SHP77 treated with DMSO at 0.1 percent for 48 hours (cell line): ENCODE results near the gene CMSS1.

Experiments used
- DNase-seq: peaks from one replicate; lab custom pipeline; 2025; lab: John Stamatoyannopoulos, UW

CMSS1 gene

GRCh38 chr3:99875581-99875928, 57.9 kb downstream of the CMSS1 start:
- no peak for DNase-seq

DNA sequence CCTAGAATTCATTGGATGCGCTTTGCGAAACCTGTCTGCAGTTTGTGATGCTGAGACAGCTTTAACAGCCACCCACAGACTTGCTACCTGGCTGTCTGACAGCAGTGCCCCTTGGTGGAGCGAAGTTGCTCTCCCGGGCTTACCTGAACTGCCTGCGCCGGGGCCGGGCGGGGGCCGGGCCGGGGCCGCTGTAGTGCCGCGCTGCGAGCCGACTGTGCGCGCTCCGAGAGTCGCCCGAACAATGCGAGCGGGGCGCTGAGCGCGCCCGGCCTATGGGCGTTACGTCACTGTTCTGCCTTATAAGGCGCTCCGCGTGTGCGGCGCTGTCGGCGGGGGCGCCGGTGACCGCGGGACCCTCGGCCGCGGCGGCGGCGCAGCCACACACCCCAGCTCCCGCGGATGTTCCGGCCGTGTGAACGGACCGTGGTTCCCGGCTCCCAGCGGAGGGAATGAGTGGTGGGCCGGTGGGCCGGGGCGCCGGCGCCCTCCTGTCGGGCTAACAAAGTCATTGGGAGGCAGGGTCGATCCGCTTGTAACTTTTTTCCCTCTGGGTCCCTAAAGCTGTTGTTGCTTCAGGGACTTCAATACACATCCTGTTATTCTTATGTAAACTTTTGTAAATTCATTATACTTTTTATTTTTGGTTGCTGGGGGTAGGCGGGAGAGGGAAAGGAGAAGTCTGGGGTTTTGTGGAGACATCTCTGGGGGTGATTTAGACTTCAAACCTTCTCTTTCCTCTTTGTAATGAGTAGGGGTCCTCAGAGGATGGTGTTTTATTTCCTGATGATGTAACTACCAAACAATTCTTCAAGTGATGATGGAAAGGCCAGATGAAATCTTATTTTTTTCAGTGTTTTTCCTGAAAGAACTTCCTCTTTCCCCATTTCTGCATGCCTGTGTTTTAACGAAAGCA, 58.5 kb downstream of the CMSS1 start:
- no peak for DNase-seq

DNA sequence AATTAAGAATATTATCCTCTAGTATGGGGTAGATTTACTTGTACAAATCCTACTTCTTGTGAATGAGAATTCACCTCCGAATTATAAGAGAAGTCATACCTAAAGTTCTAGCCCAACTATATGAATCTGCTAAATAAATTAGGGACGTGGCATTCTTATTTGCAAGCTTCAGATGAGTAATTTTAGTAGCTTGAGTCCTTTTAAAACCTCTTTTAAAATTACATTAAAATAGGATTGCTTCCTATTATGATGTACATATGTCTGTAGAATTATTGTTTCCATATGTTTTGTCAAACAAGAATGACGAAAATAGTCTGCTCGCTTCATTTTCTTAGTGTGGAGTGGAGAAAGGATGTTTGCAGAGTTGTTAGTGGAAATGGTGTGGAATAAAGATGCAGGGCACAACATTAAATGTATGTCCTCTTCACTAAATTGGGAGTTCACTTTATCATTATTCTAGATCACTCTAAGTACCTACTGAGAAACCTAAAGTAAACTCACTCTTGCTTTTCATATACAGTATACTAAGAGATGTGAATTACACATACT, 59.4 kb downstream of the CMSS1 start:
- DNase-seq, result no peak

- no peak for DNase-seq
These were observed 60.3 kb downstream of the CMSS1 start for GRCh38 chr3:99878005-99878404.

DNA sequence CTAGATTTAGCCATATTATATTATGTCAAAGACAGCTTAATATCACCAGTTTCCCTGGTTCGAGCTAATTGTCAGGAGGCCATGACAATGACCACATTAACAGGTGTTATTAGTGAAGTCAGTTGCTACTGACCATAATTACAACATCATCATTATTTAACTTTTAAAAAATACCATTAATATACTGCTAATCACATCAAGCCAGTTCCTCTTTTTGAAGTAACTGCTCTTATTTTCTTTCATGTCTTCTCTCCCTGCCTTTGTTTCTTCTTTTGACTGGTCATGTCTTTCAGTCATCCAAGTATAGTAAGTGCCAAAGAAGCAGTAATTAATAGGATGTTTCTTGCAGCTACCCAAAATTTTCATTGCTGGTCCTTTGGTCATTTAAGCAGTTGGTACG, 61.6 kb downstream of the CMSS1 start:
- no peak for DNase-seq

- no peak for DNase-seq
These were observed 63.5 kb downstream of the CMSS1 start for GRCh38 chr3:99881121-99881524.

- DNase-seq, result no peak
These were observed 64.9 kb downstream of the CMSS1 start for GRCh38 chr3:99882436-99883137.

GRCh38 chr3:99883138-99883461, 65.4 kb downstream of the CMSS1 start:
- no peak for DNase-seq

DNA sequence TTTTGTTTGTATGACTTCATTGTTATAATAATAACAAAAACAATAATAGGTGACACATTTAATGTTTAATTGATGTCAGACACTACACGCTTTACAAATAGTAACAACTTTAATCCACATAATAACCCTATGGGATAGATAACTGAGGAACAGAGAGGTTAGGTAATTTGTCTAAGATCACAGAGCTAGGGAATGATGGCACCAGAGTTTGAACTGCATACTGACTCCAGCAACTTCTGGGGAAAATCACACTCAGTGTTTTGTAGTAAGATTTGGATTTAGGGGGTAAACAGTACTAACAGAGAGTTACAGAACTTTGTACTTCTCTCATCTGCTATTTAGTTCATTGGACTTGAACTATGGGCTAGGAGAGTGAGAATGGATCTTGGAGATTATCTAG, 66.0 kb downstream of the CMSS1 start:
- DNase-seq, result no peak

DNA sequence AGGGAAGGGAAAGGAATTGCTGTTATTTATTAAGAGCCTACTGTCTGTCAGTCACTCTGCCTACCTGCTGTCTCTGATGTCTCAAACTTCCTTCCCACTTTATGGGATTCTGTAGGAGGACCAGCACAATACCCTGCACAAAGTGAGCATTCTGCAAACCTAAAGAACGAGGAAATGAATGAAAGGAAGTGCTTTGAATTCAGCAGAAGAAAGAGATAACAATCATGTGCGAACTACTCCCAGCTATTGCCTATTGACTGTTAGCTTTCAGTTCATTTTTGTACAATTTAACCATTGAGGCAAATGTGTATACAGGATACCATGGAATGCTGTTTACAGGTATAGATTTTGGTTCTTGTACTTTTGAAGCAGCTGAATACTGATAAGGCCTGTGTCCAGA, 66.8 kb downstream of the CMSS1 start:
- no peak for DNase-seq

GRCh38 chr3:99885085-99885484, 67.4 kb downstream of the CMSS1 start:
- no peak for DNase-seq

- no peak for DNase-seq
These were observed 68.2 kb downstream of the CMSS1 start for GRCh38 chr3:99885851-99886250.

DNA sequence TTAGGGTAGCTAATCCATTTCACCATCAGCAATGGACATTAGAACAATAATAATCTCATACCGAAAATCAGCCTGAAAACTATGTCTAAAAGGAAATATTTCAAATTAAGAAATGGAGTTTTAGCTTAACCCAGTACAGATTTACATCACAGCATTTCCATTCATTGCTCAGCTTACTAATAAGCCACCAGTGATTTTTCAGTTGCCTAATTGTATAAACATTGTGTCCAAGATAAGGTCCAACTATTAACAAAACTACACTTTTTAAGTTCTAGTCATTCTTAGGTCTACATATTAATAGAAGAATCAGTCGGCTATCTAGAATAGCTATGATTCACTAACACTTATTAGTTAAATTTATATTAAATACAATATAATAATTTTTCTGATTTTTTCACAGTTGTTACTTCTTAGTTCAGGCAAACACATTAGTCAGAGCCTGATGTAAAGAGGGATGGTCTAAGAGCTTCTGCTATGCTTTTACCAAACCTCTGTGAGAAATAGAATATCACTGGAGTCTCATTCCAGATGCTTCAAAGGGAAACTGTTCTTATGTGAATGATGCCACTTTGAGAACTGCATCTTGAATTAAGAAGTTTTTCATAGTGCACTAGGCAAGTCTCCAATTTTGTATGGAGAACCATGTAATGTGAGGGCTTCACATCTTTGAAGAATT, 74.1 kb downstream of the CMSS1 start:
- no peak for DNase-seq

DNA sequence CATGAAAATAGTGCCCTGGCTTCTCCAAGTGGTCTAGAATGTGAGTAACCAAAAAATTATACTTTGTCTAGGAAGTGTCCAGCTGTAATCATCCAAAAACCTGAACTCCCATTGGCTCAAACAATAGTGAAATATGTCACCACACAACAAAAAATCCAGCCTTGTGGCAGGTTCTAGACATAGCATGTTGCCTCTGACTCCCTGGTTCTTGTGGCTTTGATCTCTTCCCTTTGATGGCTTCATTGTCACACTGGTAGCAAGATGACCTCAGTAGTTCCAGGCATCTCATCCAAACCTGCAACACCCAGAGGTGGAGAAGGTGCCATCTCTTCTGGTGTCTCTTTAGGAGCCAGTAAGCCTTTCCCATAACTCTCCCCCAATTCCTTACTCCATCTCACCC, 74.7 kb downstream of the CMSS1 start:
- DNase-seq, result no peak

GRCh38 chr3:99895131-99895696, 77.6 kb downstream of the CMSS1 start:
- no peak for DNase-seq

DNA sequence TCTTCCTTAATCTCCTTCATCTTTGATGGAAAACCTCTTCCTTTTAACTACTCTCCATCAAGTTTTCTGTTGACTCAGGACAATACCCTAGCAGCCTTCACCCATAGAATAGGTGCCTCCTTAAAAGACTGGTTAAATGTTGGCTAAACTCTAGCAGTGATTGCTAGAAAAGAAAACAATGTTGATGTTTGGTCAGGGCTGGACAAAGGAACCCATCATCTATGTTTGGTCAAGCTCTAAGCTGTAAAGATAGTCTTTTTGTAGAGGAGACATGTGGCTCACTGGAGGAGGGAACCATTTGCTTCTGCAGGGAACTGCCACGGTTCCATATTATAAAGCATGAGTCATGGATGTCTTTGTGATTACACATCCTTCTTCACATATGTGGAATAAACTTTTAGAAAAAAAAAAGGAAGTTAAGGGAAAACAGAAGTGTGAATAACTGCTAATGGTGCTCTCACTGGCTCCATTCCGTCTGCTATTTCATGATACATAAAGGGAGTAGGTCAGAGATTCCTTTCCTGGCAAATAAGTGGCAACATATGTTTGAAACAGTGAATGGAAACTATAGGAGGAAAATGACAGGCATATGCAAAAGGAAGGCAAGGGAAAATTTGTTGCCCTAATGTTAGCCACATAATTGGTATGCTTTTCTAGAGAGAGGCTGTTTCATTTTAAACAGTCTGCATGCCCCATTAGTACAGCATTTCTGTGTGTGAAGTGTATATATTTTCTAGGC, 78.2 kb downstream of the CMSS1 start:
- DNase-seq, result no peak

DNA sequence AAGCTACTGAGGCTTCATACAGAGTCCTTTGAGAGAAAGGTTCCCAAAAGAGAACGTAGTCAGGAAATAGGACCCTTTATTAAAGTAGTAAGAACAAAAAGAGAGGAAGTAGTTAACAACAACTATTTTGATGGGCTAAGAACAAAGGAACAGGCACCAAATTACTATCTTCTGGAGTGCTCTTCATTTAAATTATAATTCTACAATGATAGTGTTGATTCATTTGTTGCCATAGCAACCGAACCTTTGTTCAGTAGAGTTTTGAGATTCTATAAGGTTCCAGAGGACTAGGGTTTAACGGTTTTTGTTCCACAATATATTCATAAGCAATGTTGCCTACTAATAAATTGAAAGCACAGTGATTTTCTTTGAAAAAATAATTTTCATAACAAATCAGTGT, 78.8 kb downstream of the CMSS1 start:
- DNase-seq, result no peak

GRCh38 chr3:99899603-99900002, 81.9 kb downstream of the CMSS1 start:
- DNase-seq, result no peak

DNA sequence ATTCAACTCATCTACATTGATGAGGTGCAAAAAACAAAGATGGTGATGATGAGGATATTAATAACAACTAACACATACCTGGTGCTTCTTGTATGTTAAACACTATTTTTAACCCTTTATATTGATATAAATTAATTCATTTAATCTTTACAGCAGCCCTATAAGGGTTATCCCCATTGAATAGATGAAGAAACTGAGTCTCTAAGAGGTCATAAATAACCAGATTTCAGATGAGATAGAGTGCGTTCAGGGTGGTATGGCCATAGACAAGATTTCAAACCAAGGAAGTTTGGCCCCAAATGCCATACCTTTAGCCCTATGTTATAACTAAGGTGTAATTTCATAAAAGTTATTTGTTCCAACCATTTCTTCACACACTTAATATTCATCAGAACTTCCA, 82.6 kb downstream of the CMSS1 start:
- no peak for DNase-seq

- no peak for DNase-seq
These were observed 83.7 kb downstream of the CMSS1 start for GRCh38 chr3:99901200-99901926.

- DNase-seq, result no peak
These were observed 84.4 kb downstream of the CMSS1 start for GRCh38 chr3:99902091-99902490.
